ENCODE results near the gene ZNF615.

DNA sequence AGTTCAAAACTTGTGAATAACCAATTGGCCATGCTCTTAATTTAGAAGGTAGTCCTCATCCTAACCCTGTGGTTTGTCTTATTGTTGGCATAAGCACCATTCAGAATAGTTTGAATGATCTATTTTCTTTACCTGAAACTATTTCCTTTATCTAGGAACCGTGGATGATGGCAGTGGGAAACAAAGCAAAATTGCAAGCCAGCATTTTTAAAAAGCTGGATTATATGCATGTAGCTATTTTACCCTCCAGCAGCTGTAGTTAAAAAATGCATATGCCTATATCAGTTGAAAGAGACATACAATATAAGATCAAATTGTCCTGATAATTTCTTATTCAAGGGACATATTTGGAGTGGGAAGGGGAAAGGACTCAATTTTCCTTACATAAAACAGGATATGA, 61.4 kb downstream of the ZNF615 start:
- TF ChIP-seq, protein P1, sequence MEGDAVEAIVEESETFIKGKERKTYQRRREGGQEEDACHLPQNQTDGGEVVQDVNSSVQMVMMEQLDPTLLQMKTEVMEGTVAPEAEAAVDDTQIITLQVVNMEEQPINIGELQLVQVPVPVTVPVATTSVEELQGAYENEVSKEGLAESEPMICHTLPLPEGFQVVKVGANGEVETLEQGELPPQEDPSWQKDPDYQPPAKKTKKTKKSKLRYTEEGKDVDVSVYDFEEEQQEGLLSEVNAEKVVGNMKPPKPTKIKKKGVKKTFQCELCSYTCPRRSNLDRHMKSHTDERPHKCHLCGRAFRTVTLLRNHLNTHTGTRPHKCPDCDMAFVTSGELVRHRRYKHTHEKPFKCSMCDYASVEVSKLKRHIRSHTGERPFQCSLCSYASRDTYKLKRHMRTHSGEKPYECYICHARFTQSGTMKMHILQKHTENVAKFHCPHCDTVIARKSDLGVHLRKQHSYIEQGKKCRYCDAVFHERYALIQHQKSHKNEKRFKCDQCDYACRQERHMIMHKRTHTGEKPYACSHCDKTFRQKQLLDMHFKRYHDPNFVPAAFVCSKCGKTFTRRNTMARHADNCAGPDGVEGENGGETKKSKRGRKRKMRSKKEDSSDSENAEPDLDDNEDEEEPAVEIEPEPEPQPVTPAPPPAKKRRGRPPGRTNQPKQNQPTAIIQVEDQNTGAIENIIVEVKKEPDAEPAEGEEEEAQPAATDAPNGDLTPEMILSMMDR (conservative IDR thresholded peaks at IDR 0.05; ENCODE audit: low read depth in 2 of 2), result no peak
- TF ChIP-seq, protein P2, sequence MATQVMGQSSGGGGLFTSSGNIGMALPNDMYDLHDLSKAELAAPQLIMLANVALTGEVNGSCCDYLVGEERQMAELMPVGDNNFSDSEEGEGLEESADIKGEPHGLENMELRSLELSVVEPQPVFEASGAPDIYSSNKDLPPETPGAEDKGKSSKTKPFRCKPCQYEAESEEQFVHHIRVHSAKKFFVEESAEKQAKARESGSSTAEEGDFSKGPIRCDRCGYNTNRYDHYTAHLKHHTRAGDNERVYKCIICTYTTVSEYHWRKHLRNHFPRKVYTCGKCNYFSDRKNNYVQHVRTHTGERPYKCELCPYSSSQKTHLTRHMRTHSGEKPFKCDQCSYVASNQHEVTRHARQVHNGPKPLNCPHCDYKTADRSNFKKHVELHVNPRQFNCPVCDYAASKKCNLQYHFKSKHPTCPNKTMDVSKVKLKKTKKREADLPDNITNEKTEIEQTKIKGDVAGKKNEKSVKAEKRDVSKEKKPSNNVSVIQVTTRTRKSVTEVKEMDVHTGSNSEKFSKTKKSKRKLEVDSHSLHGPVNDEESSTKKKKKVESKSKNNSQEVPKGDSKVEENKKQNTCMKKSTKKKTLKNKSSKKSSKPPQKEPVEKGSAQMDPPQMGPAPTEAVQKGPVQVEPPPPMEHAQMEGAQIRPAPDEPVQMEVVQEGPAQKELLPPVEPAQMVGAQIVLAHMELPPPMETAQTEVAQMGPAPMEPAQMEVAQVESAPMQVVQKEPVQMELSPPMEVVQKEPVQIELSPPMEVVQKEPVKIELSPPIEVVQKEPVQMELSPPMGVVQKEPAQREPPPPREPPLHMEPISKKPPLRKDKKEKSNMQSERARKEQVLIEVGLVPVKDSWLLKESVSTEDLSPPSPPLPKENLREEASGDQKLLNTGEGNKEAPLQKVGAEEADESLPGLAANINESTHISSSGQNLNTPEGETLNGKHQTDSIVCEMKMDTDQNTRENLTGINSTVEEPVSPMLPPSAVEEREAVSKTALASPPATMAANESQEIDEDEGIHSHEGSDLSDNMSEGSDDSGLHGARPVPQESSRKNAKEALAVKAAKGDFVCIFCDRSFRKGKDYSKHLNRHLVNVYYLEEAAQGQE (IDR thresholded peaks at IDR 0.05; ENCODE audit: unreplicated experiment), result no peak
- no peak for TF ChIP-seq CREB1 (CRISPR knock-in tag; IDR thresholded peaks at IDR 0.05; ENCODE audit: low read depth)
- no peak for TF ChIP-seq ZNF114 (CRISPR knock-in tag; IDR thresholded peaks at IDR 0.05)
- no peak for TF ChIP-seq POLR2AphosphoS5 (IDR thresholded peaks at IDR 0.05; ENCODE audit: low read depth)
- no peak for TF ChIP-seq ZNF331 (CRISPR knock-in tag; IDR thresholded peaks at IDR 0.05; ENCODE audit: low read depth)
- no peak for TF ChIP-seq EZH2 (IDR thresholded peaks at IDR 0.05; ENCODE audit: low read depth, unreplicated experiment)
- TF ChIP-seq EZH2phosphoT487 (IDR thresholded peaks at IDR 0.05; ENCODE audit: unreplicated experiment), result no peak

All from GM23338 (cell line).